ENCODE results near the gene CCDC92B.
"Not testable (repeated sequence)": the region's sequence is repeated elsewhere in the genome, so short reads cannot be mapped to it uniquely, and the experiment has no call there.

CCDC92B gene

GRCh38 chr17:2689411-2690164, 59.9 kb downstream of the CCDC92B start:
- DNase-seq (ENCODE audit: low read depth) = no peak

DNA sequence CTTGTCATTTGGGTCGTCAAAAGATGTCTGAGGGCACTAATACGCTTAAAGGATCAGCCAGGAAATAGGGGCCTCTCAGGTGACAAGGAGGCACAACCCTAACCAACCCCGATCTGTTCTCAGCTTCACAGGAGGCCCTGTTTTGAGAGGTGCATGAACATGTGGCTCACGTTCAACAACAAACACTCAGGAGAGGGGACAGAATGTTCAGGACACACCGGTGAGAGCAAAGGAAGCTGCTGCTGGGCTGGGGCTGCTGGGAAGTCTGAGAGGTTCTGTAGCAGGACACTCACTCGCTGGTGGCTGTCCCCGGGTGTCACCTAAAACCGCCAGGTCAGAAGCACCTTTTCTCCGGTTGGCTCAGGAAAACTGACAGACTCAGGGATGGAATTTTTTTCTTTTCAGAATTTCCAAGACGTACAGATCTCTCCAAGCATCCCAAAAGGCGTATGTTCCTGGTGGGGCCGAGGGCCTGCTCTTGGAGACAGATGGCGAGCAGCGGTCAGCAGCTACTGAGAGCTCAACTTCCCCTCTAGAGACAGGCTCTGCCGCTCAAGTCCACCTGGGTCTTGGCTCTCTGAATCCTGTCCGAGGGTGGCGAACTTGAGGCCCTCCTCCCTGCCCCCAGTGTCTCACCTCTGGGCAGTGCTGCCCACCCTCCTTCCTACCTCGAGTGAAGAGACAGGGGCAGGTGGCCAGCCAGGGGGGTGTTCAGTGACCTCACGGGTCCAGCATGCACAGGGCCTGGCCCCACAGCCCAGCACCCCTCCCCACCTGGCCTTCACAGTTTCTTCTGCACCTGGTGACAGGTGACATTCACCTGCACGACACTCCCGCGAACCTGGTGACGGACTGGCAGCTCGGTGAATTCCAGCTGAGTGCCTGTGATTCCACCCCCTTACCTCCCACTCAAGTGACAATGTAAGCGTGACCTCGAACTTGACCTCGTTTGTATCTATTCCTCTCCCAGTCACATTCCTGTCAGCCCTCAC, 60.8 kb downstream of the CCDC92B start:
- no peak for DNase-seq (ENCODE audit: low read depth)

- no peak for DNase-seq (ENCODE audit: low read depth)
These were observed 62.4 kb downstream of the CCDC92B start for GRCh38 chr17:2687074-2687418.

DNA sequence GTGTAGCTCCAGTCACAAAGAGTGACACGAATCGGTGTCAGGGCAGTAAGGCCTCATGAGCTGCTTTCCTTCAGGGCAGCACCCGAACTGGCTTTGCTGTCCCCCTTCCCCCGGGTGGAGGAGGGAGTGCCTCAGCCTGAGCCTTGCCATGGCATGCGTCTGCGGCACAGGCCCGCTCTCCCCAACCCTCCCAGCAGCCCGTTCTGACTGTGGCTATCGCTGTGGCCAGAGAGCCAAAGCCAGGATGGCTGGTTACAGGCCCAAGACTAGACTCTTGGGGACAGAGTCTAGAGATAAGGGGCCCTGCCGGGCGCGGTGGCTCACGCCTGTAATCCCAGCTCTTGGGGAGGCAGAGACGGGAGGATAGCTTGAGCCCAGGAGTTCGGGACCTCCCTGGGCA, 63.8 kb downstream of the CCDC92B start:
- DNase-seq (ENCODE audit: low read depth) = no peak

GRCh38 chr17:2684549-2684948, 64.9 kb downstream of the CCDC92B start:
- no peak for DNase-seq (ENCODE audit: low read depth)

GRCh38 chr17:2683912-2684311, 65.5 kb downstream of the CCDC92B start:
- DNase-seq (ENCODE audit: low read depth) = no peak

GRCh38 chr17:2682176-2682938, 67.1 kb downstream of the CCDC92B start:
- DNase-seq (ENCODE audit: low read depth) = no peak

- DNase-seq (ENCODE audit: low read depth) = no peak
These were observed 67.8 kb downstream of the CCDC92B start for GRCh38 chr17:2681650-2682049.

- DNase-seq (ENCODE audit: low read depth) = no peak
These were observed 68.5 kb downstream of the CCDC92B start for GRCh38 chr17:2680961-2681360.

DNA sequence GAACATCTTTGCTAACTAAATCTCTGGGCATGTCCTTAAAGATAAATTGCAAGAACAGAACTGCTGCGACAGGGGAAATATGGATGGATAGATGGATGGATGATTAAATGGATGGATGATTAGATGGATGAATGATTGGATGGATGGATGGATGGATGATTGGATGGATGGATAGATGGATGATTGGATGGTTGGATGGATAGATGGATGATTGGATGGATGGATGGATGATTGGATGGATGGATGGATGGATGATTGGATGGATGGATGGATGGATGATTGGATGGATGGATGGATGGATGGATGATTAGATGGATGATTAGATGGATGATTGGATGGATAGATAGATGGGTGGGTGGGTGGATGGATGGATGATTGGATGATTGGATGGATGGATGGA, 70.2 kb downstream of the CCDC92B start:
- not testable (repeated sequence) for DNase-seq (ENCODE audit: low read depth)
